GM19372 (cell line): ENCODE data around the gene NIPAL3.

ENCODE experiments used
- ATAC-seq: cut with Tn5 transposase; IDR thresholded peaks from one replicate; pipeline ENCODE4 v1.9.1; 2021; ENCODE audit warnings: mild to moderate bottlenecking, low read depth, moderate library complexity; ENCODE audit not compliant: unreplicated experiment

Gene NIPAL3

DNA sequence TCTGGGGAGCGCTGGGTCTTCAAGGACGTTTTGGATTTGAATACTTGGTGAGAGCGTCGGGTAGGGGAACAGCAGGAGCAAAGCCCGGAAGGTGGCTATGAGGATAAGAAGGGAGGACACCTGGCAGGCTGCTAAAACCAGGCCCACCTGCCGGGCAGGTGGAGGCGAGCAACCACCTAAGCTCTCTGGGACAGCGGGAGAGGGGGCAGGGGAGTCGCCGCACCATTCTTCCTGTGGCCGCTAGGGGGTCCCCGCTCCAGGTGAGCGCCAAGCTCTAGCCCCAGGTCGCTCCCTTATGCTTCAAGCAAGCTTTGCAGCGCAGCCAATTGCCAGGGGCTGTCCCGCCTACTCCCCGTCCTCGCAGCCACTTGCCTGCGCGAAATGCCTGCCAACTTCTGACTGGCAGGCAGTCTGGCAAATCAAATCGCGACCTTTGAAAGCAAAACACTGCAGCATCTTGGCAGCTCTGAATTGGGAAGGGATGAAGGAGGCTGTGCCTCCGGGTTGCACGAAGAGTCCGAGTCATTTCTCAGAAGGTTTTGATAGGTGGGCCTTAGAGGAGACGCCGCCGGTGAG is at the start of gene NIPAL3:
TSS of gene NIPAL3 (plus strand) at position 469 of the 576 bp plus-strand sequence. CDS start 3,746 bp downstream, outside the sequence.
- peak; percentile 93 for ATAC-seq

DNA sequence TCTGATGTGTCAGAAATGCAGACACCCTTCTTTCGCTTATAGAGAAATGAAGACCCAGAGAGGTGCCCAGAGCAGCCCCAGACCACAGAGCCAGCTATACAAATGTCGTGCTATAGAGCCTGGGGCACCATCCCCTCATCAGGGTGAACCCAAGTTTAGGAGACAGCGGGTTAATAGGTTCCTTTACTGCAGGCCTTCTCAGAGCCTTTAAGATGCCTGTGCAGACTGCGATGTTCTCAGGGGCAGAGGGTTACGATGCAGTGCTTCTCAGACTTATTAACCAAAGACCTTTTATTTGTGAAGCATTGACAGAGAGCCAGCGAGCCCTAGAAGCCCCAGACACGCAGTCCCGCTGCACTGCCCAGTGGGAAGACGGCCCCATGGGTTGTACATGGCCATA is 48.9 kb upstream of the NIPAL3 start:
- ATAC-seq: no peak

DNA sequence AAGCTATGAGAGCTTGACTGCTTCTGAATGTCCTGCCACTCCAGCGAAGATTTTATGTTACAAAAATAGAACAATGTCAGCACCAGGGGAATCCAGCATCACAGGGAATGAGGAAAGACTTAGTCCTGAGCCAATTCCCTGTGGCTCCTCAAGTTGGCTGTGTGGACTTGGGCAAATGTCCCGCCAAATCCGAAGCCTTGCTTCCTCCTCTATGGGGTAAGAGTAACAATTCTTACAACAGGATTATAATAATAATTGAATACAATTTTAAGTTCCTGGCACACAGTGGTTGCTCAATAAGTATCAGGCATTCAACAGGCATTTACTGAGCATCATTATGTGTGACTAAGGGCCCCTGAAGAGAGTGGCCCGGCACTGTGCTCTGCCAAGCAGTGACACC is 46.4 kb upstream of the NIPAL3 start:
- ATAC-seq: no peak

DNA sequence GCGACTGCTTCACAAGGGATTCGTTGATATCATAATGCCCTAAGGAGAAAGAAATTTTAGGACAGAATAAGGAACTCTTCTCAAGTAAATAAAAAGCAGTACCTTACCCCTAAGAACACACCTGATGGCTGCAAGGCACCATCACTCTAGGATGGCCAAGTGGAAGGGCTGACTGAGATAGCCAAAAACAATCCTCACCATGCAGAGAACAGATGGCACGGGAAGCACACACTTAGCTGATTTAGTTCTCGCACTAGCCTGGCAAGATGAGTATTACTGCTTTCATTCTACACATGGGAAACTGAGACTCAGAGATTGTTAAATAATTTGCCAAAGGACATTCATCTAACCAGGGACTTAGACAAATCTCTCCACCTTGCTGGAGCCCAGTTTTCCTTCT is 45.8 kb upstream of the NIPAL3 start:
- no peak for ATAC-seq

DNA sequence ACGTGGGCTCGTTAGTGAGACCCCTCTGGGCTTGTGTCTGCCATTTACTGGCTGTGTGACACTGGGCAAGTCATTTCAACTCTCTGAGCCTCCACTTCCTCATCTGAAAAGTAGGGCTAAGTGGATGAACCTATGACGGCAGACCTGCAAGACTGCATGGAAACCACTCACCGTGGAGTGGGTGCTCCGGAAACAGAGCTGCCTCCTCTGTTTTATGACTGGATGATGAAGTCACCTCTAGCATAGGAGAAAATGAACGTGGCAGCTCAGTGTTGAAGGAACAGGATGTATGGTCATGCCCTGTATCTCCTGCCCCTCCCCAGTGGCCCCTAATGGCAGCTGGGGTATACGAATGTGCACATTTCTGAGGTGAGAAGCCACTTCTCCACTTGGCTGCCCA is 42.6 kb upstream of the NIPAL3 start:
- no peak for ATAC-seq

DNA sequence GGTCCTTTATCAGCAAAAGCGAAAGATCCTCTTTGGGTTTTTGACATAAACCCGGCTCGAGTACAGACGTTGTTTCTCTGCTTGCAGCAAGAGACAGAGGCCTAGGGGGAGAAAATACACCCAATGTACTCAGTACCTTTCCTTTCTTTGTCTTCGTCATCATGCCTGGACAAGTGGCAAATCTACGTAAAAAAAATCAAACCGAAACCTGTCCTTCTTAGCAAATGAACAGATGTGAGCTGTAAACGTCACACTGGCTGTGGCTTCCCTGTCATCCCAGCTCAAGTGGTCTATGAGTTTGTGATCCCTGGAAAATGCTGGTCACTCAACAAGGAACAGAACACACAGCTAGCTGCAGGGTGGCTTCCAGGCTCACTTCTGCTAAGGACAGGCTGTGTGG is 41.9 kb upstream of the NIPAL3 start:
- no peak for ATAC-seq

DNA sequence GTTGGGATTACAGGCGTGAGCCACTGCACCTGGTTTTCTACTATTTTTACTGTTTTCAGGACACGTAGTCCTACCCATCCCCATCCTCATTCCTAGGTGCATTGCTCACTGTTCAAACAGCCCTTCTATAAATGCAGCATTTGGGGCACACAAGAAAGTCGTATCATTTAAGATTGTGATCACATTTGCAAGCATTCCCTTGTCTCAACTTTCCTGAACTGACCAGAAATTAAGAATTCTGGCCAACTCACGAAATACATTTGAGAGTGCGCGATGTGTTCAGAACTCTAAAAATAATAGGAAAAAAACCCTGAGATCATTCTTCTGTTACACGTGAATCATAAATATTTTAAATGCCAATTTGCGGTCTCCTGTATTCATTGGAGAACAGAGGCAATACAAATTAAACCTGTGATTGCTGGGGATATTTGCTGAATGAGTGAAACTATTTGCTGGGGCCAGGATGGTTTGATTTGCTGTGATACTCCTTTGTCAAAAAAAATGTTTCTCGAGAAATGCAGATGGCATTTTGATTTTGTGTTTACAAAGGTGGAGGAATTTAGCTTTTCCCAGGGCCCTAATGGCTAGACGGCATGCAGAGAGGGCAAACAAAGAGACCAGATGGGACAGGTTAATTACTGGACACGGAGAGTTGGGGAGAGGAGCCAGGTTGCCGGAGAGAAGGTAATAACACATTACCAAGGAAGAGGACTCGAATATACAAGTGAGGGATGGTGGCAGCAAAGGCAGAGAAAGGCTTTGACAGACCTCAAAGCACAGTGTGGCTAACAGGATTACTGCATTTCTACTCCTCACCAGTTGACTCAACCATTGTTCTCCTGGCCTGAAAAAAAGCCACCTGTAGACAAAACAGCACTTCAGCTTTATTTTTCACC is 40.5 kb upstream of the NIPAL3 start:
- ATAC-seq: no peak

DNA sequence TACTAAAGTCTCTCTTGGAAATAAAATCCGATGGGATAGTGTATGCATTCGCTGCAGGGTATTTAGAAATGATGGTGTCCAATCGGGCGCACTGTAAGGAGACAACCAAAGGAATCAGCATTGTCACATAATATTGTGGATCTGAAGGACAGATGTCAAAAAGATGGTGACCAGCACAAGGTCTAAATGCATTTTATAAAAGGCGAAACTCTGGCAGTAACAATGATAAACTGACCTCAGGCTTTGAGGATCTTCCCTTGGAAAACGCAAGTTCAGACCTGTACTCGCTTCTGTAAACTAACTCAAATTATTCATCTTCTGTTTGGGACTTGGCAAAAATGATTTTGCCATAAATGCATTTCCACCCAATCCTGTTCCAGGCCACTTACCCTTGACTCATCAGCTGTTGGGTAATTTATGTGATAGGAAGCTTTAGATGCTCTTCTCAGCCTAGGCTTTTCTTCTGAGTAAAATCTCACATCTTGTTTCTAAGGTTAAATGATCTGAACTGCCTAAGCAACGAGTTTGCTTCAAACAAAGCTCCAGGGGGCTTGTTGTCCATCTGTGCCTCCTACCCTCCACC is 35.8 kb upstream of the NIPAL3 start:
- no peak for ATAC-seq

DNA sequence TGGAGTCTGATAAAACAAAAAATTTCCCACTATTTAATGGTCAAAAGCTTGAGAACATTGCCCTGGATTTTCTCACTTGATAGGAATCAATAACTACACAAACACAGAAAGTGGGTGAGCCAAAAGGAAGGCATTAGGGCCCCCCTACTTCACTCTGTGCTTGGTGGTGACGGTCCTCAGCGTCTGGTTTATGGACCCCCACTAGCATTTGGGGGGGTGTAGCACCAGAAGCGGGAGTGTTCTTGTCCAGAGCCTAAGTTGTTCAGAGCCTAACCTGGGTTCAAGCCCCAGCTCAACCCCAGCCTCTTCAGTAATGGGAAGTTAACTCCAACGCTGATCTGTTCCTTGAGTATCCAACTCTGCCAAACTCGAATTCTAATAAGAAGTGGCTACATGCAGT is 35.1 kb upstream of the NIPAL3 start:
- ATAC-seq: no peak

DNA sequence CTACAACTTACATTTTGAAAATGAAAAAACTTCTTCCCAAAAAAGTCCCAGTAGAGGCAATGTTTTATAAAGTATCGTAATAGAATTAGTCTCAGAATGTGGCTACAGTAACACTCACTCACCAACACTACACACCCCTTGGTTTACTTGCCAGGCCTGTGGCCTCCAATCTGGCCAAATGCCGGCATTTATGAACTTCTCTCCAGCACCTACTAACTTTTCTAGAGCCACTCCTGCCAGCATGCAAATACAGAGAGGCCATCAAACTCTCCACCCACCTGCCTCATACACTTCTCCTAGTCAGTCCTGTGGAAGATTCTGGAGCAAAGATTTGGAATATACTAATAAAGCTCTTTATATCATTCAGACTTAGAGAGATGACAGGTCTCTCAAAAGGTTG is 34.3 kb upstream of the NIPAL3 start:
- no peak for ATAC-seq

DNA sequence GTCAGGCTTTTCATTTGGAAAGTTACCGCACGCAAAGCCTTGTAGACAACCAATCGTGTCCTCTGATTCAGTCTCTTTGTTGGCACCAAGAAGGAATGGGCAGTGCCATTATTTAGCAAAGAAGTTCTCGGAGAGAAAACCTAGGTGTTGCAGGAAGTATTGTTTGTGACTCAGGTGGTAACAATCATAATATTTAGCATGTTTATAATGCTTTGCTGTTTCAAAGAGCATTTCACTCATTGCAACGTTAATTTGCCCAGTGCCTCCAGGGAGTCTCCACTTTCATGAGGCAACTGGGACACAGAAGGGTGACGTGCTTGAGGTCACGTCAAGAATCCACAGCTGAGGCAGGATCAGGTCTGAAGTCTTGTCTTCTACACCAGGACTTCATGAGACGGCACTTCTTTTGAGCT is 33.4 kb upstream of the NIPAL3 start:
- no peak for ATAC-seq

DNA sequence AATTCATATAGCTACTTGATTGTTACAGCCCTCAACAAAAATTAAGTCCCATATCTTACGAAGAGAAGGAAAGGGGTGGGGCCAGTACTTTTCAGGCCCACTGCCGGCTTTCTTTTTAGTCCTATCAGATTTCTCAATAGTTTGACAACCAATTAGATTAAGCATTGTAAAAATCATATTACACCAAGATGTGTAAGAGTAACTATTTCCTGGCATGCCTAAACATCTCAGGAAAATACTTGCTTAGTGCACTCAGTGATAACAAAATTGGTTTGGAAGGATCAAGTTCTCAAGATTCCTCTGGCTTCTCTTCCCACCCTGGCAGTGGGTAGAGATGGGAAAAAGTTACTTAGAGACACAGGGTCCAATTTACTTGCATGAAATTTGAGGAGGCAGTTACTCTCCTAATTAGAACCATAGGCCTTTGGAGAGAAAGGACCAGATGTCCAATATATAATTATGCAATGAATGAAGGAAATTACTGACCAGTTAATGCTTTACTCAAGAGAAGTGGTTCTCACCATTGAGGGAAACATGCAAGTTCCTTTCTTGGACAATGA is 32.1 kb upstream of the NIPAL3 start:
- no peak for ATAC-seq

DNA sequence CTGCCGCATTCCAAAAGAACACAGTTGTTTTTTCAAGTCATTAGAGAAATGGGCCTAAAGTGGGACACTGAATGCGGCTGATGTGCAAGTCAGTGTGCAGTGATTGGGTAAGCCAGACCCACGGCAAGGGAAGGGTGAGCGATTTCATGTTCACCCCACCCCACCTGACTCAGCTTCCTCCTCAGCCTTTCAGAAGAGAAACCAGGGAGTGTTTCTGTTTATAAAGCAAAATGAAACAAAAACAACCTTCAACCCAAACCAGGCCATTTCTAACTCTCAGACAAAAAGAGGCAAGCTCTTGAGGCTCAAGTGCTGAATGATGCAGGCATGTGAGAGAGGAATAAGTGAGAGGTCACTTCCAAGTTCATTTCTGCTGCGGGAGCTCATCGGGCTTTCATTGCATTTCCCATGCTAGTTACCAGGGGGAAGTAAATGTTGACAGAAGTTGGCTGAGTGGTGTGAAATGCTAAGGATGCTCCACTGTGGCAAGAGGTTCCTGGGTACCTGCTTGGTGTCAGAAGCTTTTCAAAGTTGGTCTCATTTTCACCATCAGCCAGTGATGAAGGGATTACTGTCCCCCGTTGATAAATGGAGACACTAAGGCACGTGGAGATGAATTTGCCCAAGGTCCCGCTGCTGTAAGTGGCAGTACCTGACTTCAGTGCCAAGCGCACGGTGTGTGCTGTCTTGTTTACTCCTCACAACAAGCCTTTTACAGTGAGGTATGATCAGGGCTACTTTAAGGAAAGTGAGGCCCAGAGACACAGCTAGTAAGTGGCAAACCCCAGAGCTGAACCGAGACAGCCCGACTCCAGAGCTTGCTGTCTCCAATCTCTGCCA is 31.1 kb upstream of the NIPAL3 start:
- peak; percentile 53 for ATAC-seq

DNA sequence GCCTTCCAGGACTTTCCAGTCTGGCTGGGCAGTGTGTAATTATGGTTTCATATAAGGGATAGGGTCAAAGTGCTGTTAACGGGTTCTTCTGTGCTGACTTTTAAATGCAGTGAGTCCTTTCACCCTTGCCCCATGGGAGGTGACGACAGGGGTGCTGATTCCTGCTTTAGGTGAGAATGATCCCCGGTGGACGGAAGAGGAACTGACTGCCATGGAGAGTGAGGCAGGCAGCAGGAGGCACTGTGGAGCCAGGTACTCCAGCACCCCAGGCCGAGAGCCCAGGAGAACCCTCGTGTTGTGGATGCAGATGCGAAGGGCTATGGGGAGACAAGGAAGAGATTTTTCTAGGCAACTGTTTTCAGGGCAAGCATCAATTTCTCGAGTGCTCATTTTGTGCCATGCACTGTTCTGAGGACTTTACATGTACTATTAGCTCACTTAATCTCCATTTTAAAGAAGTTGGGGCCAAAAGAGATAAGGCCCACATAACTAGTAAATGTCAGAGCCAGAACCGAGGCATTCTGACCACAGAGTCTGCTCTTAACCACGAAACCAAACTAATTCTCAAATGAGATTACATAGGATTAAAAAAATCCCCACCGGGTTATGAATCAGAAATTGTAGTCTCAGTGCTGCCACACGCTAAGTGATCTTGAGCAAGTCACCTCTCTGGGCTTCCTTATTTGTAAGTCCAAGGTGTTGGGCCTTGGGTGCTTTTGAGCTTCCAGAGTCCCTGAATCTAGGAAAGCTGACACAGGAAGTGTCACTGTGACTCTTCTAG is 30.3 kb upstream of the NIPAL3 start:
- no peak for ATAC-seq

DNA sequence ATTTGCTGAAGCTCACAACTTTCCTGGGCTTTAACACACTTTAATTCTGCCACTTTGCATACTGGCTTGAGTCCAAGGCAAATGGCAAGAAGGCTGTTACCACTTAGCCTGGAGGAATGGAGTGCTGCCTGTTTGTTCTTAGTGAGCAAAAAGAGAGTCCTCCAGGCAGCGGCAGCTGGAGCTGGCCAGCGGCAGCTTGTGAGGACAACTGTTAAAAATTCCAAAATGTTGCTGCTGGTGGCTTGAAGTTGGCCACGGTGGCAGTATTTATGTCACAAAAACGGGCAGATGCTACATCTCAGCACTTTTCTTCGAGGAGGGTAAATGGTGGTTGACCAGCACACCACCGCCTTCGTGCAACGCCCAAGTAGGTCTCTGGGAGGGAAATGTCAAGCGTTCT is 29.4 kb upstream of the NIPAL3 start:
- no peak for ATAC-seq

DNA sequence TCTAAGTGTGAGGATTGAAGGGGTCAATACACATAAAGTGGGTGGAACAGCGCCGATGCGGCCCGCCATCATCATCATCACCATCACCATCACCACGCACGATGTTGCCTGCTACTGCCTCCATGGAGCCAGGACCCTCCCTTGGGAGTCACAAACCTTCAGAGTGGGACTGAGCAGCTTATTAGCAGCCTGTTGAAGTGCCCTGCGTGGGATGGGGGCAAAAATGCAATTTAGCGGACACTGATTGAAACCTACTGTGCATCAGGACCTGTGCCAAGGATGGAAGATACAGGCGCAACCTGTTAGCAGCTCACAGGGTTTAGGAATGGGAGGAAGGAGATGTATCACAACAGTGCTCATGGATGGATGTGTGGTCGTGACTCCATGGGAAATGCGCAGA is 28.7 kb upstream of the NIPAL3 start:
- no peak for ATAC-seq

DNA sequence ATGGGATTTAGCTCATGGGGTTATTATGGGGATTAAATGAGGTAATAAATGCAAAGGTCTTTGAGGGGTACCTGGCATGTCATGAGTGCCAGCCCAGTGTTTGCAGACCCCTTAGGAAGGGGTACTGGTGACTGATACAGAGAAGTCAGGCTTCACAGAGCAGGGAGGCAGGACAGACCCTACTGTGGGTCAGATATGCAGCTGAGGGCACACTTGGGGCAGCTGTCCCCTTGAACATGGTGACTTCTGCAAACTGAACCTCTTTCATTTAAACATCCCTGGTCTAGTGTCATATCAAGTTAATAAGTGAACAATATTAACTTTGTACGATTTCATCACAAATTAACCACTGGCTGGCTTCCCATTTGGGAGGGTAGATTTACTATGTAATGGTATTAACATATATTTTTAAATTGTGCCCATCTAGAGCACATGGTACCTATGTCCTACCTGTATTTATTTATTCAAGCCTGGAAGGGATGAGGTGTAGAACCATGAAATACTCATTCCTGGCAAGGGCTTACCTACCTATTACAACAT is 27.9 kb upstream of the NIPAL3 start:
- ATAC-seq: no peak

DNA sequence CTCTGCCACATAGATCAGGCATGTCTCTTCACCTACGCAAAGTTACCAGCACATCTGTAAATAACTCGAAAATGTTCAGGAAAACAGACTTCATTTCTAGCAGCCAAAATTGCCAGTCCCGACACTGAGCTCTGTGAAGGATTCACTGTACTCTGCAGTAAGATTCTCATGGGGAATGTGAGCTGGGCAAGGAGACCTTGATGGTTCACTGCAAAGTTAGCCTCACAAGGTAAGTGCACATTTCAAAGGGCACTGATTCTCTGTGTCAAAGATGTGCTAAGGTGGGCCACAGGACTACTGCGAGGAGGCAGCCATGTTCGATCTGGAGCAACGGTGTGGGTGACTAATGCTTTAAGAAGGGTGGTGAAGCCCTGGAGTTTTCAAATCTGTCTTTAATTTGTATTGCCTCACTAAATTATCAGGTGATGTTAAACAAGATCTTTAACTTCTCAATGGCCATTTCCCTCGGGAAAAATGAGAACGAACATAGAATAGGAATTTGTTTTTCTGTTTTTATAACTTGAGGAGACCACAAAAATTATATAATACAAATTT is 27.2 kb upstream of the NIPAL3 start:
- no peak for ATAC-seq

DNA sequence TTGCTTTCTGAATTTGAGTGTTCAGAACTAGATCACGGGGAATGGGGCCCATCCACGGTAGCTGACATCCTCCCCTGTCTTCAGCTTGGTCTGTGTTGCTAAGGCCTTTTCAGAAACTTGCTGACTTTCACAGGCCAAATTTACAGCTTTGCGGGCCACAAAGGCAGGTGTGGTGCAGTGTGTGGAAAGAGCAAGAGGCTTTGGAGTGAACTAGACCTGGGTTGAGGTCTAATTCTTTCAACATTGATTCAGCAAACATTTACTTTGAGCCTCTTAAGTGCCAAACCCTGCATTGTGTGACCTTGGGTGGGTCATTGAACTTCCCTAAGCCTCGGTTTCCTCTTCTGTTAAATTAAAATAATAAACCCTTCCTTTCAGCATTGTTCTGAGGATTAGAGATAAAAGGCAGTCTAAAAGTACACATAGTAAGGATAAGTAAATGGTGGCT is 26.3 kb upstream of the NIPAL3 start:
- ATAC-seq: no peak
